Measurements from ENCODE around the gene MISP. TPM values are rescaled to one million over a fixed set of nuclear protein-coding genes. Genes with fewer than 3 reads are reported as not detected.
A peak's percentile ranks its signal among the peaks of the same experiment; 100 is the strongest.

The MISP gene
- total RNA-seq, 1 donor from 2014 or later: 0.49 TPM

DNA sequence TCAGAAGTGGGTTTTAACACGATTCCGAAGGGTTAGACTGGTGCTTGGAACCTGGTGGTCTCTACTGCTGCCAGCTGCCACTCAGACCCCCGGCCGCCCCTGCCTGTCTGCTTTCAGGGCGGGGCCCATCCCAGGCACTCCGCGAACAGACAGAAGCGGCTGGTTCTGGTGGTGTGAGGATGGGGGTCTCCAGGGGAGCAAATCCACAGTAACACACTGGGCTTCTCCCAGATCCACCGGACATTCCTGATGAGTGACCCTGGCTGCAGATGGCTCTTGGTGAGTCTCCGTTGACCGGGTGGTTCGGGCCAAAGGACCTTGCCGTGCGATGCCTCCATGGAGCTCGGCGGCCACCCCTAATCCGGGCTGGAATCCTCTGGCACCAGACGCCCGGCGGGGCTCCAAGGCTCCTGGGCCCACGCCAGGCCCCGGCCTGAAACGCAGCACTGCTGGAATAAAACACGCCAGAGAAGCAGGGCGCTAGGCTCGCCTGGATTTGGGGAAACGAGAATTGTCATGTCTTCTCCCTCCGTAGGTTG lies 44.2 kb downstream of the MISP start:
- H3K36me3 ChIP-seq: no peaks in the 10 kb centered on the region
- peak overlapping the region; percentile 93 for H3K27ac ChIP-seq
- H3K27me3 ChIP-seq: no peaks in the 10 kb centered on the region
- intact Hi-C loops (cut with DNase I): no loop called here
- peaks cover 35% of the 10 kb centered on the region for H3K4me1 ChIP-seq
- H3K9me3 ChIP-seq: no peaks in the 10 kb centered on the region
- DNase-seq (ENCODE audit: extremely low spot score in 2 of 2): no peak
- TF ChIP-seq POLR2AphosphoS5 (IDR thresholded peaks at IDR 0.05; ENCODE audit: insufficient read depth in 1 of 2, low read depth in 1 of 2): no peak
- TF ChIP-seq POLR2A (IDR thresholded peaks at IDR 0.05): no peak
- TF ChIP-seq, protein P1, sequence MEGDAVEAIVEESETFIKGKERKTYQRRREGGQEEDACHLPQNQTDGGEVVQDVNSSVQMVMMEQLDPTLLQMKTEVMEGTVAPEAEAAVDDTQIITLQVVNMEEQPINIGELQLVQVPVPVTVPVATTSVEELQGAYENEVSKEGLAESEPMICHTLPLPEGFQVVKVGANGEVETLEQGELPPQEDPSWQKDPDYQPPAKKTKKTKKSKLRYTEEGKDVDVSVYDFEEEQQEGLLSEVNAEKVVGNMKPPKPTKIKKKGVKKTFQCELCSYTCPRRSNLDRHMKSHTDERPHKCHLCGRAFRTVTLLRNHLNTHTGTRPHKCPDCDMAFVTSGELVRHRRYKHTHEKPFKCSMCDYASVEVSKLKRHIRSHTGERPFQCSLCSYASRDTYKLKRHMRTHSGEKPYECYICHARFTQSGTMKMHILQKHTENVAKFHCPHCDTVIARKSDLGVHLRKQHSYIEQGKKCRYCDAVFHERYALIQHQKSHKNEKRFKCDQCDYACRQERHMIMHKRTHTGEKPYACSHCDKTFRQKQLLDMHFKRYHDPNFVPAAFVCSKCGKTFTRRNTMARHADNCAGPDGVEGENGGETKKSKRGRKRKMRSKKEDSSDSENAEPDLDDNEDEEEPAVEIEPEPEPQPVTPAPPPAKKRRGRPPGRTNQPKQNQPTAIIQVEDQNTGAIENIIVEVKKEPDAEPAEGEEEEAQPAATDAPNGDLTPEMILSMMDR (IDR thresholded peaks at IDR 0.05): no peak
- H3K4me3 ChIP-seq: no peak overlapping the region

DNA sequence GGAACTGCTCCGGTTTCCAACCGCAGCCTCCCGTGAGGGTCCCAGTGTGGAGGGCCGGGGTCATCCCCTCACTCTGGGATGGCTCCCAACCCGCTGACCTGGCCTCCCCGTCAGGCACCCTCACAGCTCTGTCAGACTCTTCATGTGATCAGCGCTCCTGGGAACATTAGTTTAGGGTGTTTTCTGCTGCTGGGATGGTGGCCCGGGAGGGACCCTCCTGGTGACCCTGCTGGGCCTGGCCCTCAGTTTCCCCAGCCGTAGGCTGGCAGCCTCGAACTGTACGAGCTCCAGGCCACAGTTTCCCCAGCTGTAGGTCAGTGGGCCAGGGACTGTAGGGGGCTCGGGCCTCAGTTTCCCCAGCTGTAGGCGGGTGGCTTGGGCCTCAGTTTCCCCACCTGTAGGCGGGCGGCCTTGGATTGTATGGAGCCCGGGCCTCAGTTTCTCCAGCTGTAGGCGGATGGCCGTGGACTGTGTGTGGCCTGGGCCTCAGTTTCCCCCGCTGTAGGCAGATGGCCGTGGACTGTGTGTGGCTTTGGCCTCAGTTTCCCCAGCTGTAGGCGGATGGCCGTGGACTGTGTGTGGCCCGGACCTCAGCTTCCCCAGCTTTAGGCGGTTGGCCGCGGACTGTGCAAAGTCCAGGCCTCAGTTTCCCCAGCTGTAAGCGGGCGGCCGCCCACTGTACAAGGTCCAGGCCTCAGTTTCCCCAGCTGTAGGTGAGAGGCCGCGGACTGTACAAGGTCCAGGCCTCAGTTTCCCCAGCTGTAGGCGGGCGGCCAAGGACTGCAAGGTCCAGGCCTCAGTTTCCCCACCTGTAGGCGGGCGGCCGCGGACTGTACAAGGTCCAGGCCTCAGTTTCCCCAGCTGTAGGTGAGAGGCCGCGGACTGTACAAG lies 45.0 kb downstream of the MISP start:
- H3K4me1 ChIP-seq: peaks cover 43% of the 10 kb centered on the region
- H3K4me3 ChIP-seq: peak overlapping the region; percentile 59 to 94
- intact Hi-C loops (cut with DNase I): no loop called here
- DNase-seq (ENCODE audit: extremely low spot score in 2 of 2): no peak
- peak overlapping the region; percentile 93 for H3K27ac ChIP-seq
- TF ChIP-seq, protein P1 (IDR thresholded peaks at IDR 0.05): no peak
- TF ChIP-seq POLR2A (IDR thresholded peaks at IDR 0.05) (no peak), POLR2AphosphoS5 (IDR thresholded peaks at IDR 0.05; ENCODE audit: insufficient read depth in 1 of 2, low read depth in 1 of 2) (no peak)
- H3K9me3 ChIP-seq: no peaks in the 10 kb centered on the region
- H3K27me3 ChIP-seq: no peaks in the 10 kb centered on the region
- no peaks in the 10 kb centered on the region for H3K36me3 ChIP-seq

DNA sequence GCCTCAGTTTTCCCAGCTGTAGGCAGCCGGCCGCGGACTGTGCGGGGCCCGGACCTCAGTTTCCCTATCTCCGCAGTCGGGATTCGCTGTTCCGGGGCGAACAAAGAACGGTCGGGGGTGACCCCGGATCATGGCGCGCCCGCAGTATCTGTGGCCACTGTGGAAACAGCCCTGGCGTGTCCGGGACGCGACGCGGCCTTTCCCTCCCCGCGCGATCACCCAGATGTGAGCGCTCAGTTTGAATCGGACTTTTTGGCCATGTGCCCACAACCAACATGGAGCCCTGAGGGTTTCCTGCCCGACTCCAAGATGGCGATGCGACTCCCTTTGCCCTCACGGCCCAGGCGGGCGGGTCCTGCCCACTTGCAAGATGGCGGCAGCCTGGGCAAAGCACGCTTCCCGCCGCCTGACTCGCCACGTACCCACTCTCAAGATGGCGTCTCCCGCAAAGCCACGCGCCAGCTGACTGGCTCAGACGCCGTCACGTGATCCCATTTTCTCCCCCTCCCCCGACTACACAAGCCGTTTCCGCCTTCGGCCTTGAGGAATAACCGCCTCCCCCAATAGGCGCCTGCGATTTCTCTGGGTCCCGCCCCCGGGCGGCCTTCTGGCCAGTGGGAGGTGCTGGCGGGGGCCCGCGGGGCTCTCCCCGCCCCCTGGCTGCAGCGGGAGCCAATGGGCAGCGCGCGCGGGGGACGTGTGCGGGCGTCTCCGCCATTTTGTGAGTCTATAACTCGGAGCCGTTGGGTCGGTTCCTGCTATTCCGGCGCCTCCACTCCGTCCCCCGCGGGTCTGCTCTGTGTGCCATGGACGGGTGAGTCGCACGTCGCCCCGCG lies 46.0 kb downstream of the MISP start, which contains the start of gene PTBP1:
TSS of gene PTBP1 (plus strand) at position 761 of the 836 bp plus-strand sequence. CDS start at position 807, 46 bp downstream.
- Histone ChIP-seq H3K9me3 (no peaks in the 10 kb centered on the region), H3K27ac (peak within 1 kb of the TSS; percentile 97), H3K36me3 (no peaks in the 10 kb centered on the region), H3K27me3 (no peaks in the 10 kb centered on the region), H3K4me3 (peak within 1 kb of the TSS; percentile 85 to 94), H3K4me1 (peaks cover 52% of the 10 kb centered on the region)
- peak in 1 of 2 donors; percentile 62 for TF ChIP-seq POLR2A (IDR thresholded peaks at IDR 0.05)
- TF ChIP-seq POLR2AphosphoS5 (IDR thresholded peaks at IDR 0.05; ENCODE audit: insufficient read depth in 1 of 2, low read depth in 1 of 2): peak; percentile 89 to 97
- TF ChIP-seq, protein P1 (IDR thresholded peaks at IDR 0.05): no peak
- peak; percentile 99 to 100 for DNase-seq (ENCODE audit: extremely low spot score in 2 of 2)
- intact Hi-C loops (cut with DNase I): no loop called here

DNA sequence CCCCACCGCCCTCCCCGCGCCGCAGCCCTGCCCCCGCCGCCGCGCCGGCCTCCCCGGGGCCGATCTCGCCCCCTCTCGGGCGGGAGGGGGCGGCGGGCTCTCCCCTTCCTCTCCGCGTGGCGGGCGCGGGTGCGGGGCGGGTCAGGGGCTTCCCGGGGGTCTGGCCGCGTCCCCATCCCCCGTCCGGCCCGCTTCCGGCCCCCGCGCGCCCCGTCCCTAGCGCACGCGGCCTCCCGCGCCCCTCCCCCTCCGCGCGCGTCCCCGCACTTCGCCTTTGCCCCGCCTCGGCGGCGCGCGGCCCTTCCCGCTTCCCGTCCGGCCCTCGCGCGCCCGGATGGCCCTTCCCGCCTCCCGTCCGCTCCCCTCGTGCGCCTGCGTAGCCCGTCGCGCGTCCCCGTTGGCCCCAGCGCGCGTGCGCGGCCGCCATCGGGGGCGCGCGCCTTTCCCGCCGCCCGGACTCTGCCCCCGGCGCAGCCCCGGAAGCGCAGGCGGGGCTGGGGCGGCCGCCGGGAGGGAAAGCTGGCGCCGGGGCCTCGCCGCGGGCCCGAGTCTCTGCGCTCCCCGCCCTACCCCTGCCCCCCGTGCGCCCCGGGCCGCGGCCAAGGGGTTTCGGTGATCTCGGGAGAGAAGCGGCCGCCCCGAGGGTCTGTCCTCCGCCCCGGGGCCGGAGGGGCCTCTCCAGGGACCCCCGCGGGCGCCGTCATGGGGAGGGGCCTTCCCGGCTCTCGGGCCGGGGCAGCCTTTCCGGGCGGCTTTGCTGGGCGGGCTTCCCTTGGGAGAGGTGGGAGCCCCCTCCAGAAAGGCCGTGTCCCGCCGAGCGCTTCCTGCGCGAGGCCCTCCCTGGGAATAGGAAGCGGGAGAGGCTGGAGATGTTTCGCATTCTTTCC lies 46.9 kb downstream of the MISP start:
- Histone ChIP-seq H3K4me3 (peak overlapping the region; percentile 85 to 94), H3K27ac (peak overlapping the region; percentile 97), H3K9me3 (no peaks in the 10 kb centered on the region), H3K36me3 (no peaks in the 10 kb centered on the region), H3K4me1 (peaks cover 58% of the 10 kb centered on the region), H3K27me3 (no peaks in the 10 kb centered on the region)
- no peak for DNase-seq (ENCODE audit: extremely low spot score in 2 of 2)
- TF ChIP-seq, protein P1 (IDR thresholded peaks at IDR 0.05): no peak
- TF ChIP-seq POLR2AphosphoS5 (IDR thresholded peaks at IDR 0.05; ENCODE audit: insufficient read depth in 1 of 2, low read depth in 1 of 2) (no peak), POLR2A (IDR thresholded peaks at IDR 0.05) (no peak)
- intact Hi-C loops (cut with DNase I): no loop called here

All from vagina (tissue), 2 donors.